Measurements from ENCODE around the gene IQSEC1.

The IQSEC1 gene

GRCh38 chr3:13034109-13034800, 39.0 kb downstream of the IQSEC1 start:
- Histone ChIP-seq H3K4me1 (ENCODE audit: control insufficient read depth in 2 of 2, insufficient read depth in 1 of 2, low read depth in 1 of 2, low read length in 2 of 2) (peaks cover 2 to 6% of the 10 kb centered on the region in 2 donors), H2AK5ac (ENCODE audit: low read depth, low read length) (no peak overlapping the region), H3K27me3 (ENCODE audit: control insufficient read depth in 3 of 3, insufficient read depth in 3 of 3, low read depth in 1 of 3, low read length in 3 of 3) (no peaks in the 10 kb centered on the region), H3K23ac (ENCODE audit: low read depth, low read length, poor library complexity) (no peak overlapping the region), H3K79me1 (ENCODE audit: low read depth, low read length) (no peaks in the 10 kb centered on the region), H2BK120ac (ENCODE audit: low read depth, low read length) (no peak overlapping the region), H2BK15ac (ENCODE audit: low read length) (no peak overlapping the region), H3K14ac (ENCODE audit: low read length) (no peak overlapping the region), H3K36me3 (replicated peaks in 1 of 2; ENCODE audit: control insufficient read depth in 2 of 2, insufficient read depth in 2 of 2, low read length in 2 of 2) (peaks cover 0 to 2% of the 10 kb centered on the region in 2 donors), H3K18ac (ENCODE audit: low read length) (peak overlapping the region; percentile 22), H3K27ac (replicated peaks; ENCODE audit: low read length) (no peak overlapping the region), H3K4me2 (ENCODE audit: insufficient read depth, low read length, poor library complexity, severe bottlenecking) (no peak overlapping the region), H2BK5ac (ENCODE audit: low read length) (peak overlapping the region; percentile 0), H2BK12ac (ENCODE audit: low read length) (no peak overlapping the region), H4K91ac (ENCODE audit: low read depth, low read length, poor library complexity) (no peak overlapping the region), H3K9me3 (replicated peaks in 1 of 2; ENCODE audit: control insufficient read depth in 2 of 2, insufficient read depth in 1 of 2, low read depth in 1 of 2, low read length in 2 of 2) (no peaks in the 10 kb centered on the region), H4K8ac (ENCODE audit: low read depth, low read length) (no peak overlapping the region), H2AFZ (ENCODE audit: low read length) (no peak overlapping the region), H3K9ac (ENCODE audit: low read depth, low read length, poor library complexity) (no peak overlapping the region), H3K4ac (ENCODE audit: low read length) (no peak overlapping the region), H3K4me3 (ENCODE audit: low read length in 2 of 2) (no peak overlapping the region)
- WGBS, 2 donors (ENCODE audit: extremely low coverage in 2 of 2, insufficient read length in 2 of 2, insufficient replicate concordance in 1 of 2), result no CpG with 5 or more reads among the region's 21 CpGs
- no peak for DNase-seq (ENCODE audit: low spot score)

- peaks cover 0 to 2% of the 10 kb centered on the region in 2 donors for H3K36me3 ChIP-seq (replicated peaks in 1 of 2; ENCODE audit: control insufficient read depth in 2 of 2, insufficient read depth in 2 of 2, low read length in 2 of 2)
- H3K4me1 ChIP-seq (ENCODE audit: control insufficient read depth in 2 of 2, insufficient read depth in 1 of 2, low read depth in 1 of 2, low read length in 2 of 2), result peaks cover 5 to 6% of the 10 kb centered on the region in 2 donors
- no peak overlapping the region for H2BK5ac ChIP-seq (ENCODE audit: low read length)
- H3K4ac ChIP-seq (ENCODE audit: low read length), result no peak overlapping the region
- H4K91ac ChIP-seq (ENCODE audit: low read depth, low read length, poor library complexity), result peak overlapping the region; percentile 75
- no peak overlapping the region for H3K23ac ChIP-seq (ENCODE audit: low read depth, low read length, poor library complexity)
- peak overlapping the region; percentile 65 for H3K9ac ChIP-seq (ENCODE audit: low read depth, low read length, poor library complexity)
- peak overlapping the region; percentile 46 for H3K18ac ChIP-seq (ENCODE audit: low read length)
- H3K4me2 ChIP-seq (ENCODE audit: insufficient read depth, low read length, poor library complexity, severe bottlenecking), result no peak overlapping the region
- H2BK120ac ChIP-seq (ENCODE audit: low read depth, low read length), result no peak overlapping the region
- H2AK5ac ChIP-seq (ENCODE audit: low read depth, low read length), result peak overlapping the region; percentile 31
- no peak overlapping the region for H3K14ac ChIP-seq (ENCODE audit: low read length)
- DNase-seq (ENCODE audit: low spot score), result no peak
- no peaks in the 10 kb centered on the region for H3K79me1 ChIP-seq (ENCODE audit: low read depth, low read length)
- H2BK12ac ChIP-seq (ENCODE audit: low read length), result no peak overlapping the region
- no peak overlapping the region for H3K4me3 ChIP-seq (ENCODE audit: low read length in 2 of 2)
- H3K27me3 ChIP-seq (ENCODE audit: control insufficient read depth in 3 of 3, insufficient read depth in 3 of 3, low read depth in 1 of 3, low read length in 3 of 3), result no peaks in the 10 kb centered on the region
- H3K9me3 ChIP-seq (replicated peaks in 1 of 2; ENCODE audit: control insufficient read depth in 2 of 2, insufficient read depth in 1 of 2, low read depth in 1 of 2, low read length in 2 of 2), result no peaks in the 10 kb centered on the region
- no peak overlapping the region for H2BK15ac ChIP-seq (ENCODE audit: low read length)
- no CpG with 5 or more reads among the region's 13 CpGs for WGBS, 2 donors (ENCODE audit: extremely low coverage in 2 of 2, insufficient read length in 2 of 2, insufficient replicate concordance in 1 of 2)
- peak overlapping the region; percentile 78 for H4K8ac ChIP-seq (ENCODE audit: low read depth, low read length)
- no peak overlapping the region for H2AFZ ChIP-seq (ENCODE audit: low read length)
- no peak overlapping the region for H3K27ac ChIP-seq (replicated peaks; ENCODE audit: low read length)
Measured at GRCh38 chr3:13032206-13032605, 41.0 kb downstream of the IQSEC1 start.

- no peak for DNase-seq (ENCODE audit: low spot score)
- H2BK12ac ChIP-seq (ENCODE audit: low read length), result no peak overlapping the region
- no peak overlapping the region for H3K4ac ChIP-seq (ENCODE audit: low read length)
- H3K9me3 ChIP-seq (replicated peaks in 1 of 2; ENCODE audit: control insufficient read depth in 2 of 2, insufficient read depth in 1 of 2, low read depth in 1 of 2, low read length in 2 of 2), result no peaks in the 10 kb centered on the region
- no peak overlapping the region for H4K8ac ChIP-seq (ENCODE audit: low read depth, low read length)
- no peak overlapping the region for H3K14ac ChIP-seq (ENCODE audit: low read length)
- H3K27me3 ChIP-seq (ENCODE audit: control insufficient read depth in 3 of 3, insufficient read depth in 3 of 3, low read depth in 1 of 3, low read length in 3 of 3), result no peaks in the 10 kb centered on the region
- no peak overlapping the region for H3K18ac ChIP-seq (ENCODE audit: low read length)
- H2AK5ac ChIP-seq (ENCODE audit: low read depth, low read length), result no peak overlapping the region
- H2BK15ac ChIP-seq (ENCODE audit: low read length), result no peak overlapping the region
- no peaks in the 10 kb centered on the region for H3K79me1 ChIP-seq (ENCODE audit: low read depth, low read length)
- H3K27ac ChIP-seq (replicated peaks; ENCODE audit: low read length), result no peak overlapping the region
- no peak overlapping the region for H3K9ac ChIP-seq (ENCODE audit: low read depth, low read length, poor library complexity)
- no peak overlapping the region for H3K4me3 ChIP-seq (ENCODE audit: low read length in 2 of 2)
- no peak overlapping the region for H3K4me2 ChIP-seq (ENCODE audit: insufficient read depth, low read length, poor library complexity, severe bottlenecking)
- H3K36me3 ChIP-seq (replicated peaks in 1 of 2; ENCODE audit: control insufficient read depth in 2 of 2, insufficient read depth in 2 of 2, low read length in 2 of 2), result peaks cover 0 to 2% of the 10 kb centered on the region in 2 donors
- WGBS, 2 donors (ENCODE audit: extremely low coverage in 2 of 2, insufficient read length in 2 of 2, insufficient replicate concordance in 1 of 2), result no CpG with 5 or more reads among the region's 7 CpGs
- H4K91ac ChIP-seq (ENCODE audit: low read depth, low read length, poor library complexity), result no peak overlapping the region
- H3K23ac ChIP-seq (ENCODE audit: low read depth, low read length, poor library complexity), result no peak overlapping the region
- H3K4me1 ChIP-seq (ENCODE audit: control insufficient read depth in 2 of 2, insufficient read depth in 1 of 2, low read depth in 1 of 2, low read length in 2 of 2), result peaks cover 5 to 6% of the 10 kb centered on the region in 2 donors
- no peak overlapping the region for H2BK120ac ChIP-seq (ENCODE audit: low read depth, low read length)
- no peak overlapping the region for H2BK5ac ChIP-seq (ENCODE audit: low read length)
- H2AFZ ChIP-seq (ENCODE audit: low read length), result no peak overlapping the region
Measured at GRCh38 chr3:13031621-13032020, 41.6 kb downstream of the IQSEC1 start.

- Histone ChIP-seq H3K9me3 (replicated peaks in 1 of 2; ENCODE audit: control insufficient read depth in 2 of 2, insufficient read depth in 1 of 2, low read depth in 1 of 2, low read length in 2 of 2) (no peaks in the 10 kb centered on the region), H2BK120ac (ENCODE audit: low read depth, low read length) (no peak overlapping the region), H3K9ac (ENCODE audit: low read depth, low read length, poor library complexity) (no peak overlapping the region), H3K18ac (ENCODE audit: low read length) (no peak overlapping the region), H2BK5ac (ENCODE audit: low read length) (no peak overlapping the region), H3K4me3 (ENCODE audit: low read length in 2 of 2) (no peak overlapping the region), H3K4ac (ENCODE audit: low read length) (no peak overlapping the region), H3K36me3 (replicated peaks in 1 of 2; ENCODE audit: control insufficient read depth in 2 of 2, insufficient read depth in 2 of 2, low read length in 2 of 2) (no peaks in the 10 kb centered on the region), H4K8ac (ENCODE audit: low read depth, low read length) (no peak overlapping the region), H4K91ac (ENCODE audit: low read depth, low read length, poor library complexity) (no peak overlapping the region), H3K4me2 (ENCODE audit: insufficient read depth, low read length, poor library complexity, severe bottlenecking) (no peak overlapping the region), H3K27ac (replicated peaks; ENCODE audit: low read length) (no peak overlapping the region), H3K4me1 (ENCODE audit: control insufficient read depth in 2 of 2, insufficient read depth in 1 of 2, low read depth in 1 of 2, low read length in 2 of 2) (peaks cover 5 to 6% of the 10 kb centered on the region in 2 donors), H3K79me1 (ENCODE audit: low read depth, low read length) (no peaks in the 10 kb centered on the region), H2AFZ (ENCODE audit: low read length) (no peak overlapping the region), H3K14ac (ENCODE audit: low read length) (no peak overlapping the region), H3K23ac (ENCODE audit: low read depth, low read length, poor library complexity) (no peak overlapping the region), H2BK15ac (ENCODE audit: low read length) (no peak overlapping the region), H3K27me3 (ENCODE audit: control insufficient read depth in 3 of 3, insufficient read depth in 3 of 3, low read depth in 1 of 3, low read length in 3 of 3) (no peaks in the 10 kb centered on the region), H2BK12ac (ENCODE audit: low read length) (no peak overlapping the region), H2AK5ac (ENCODE audit: low read depth, low read length) (no peak overlapping the region)
- no peak for DNase-seq (ENCODE audit: low spot score)
- WGBS, 2 donors (ENCODE audit: extremely low coverage in 2 of 2, insufficient read length in 2 of 2, insufficient replicate concordance in 1 of 2), result no CpG with 5 or more reads among the region's 9 CpGs
Measured at GRCh38 chr3:13030684-13031083, 42.5 kb downstream of the IQSEC1 start.
